GM23338 (cell line): Measurements from ENCODE around the gene GJA10.

Experiments used
- CREB1 ChIP-seq: fragments of 250-450 bp; sonication (Bioruptor Pico); IDR thresholded peaks from 2 replicates; pipeline ENCODE4 v1.5.0; 2020; ENCODE audit warnings: low read depth, mild to moderate bottlenecking, moderate library complexity
- ETS1 ChIP-seq: IDR thresholded peaks from 2 replicates; pipeline ENCODE4 v1.6.1; 2016; ENCODE audit warnings: antibody characterized with exemption
- EZH2 ChIP-seq: fragments of 200-600 bp; sonication (generic); IDR thresholded peaks from one replicate; pipeline ENCODE4 v1.8.0; 2017; ENCODE audit warnings: antibody characterized with exemption, mild to moderate bottlenecking, low read depth; ENCODE audit not compliant: unreplicated experiment
- EZH2phosphoT487 ChIP-seq: fragments of 200-600 bp; sonication (generic); IDR thresholded peaks from one replicate; pipeline ENCODE4 v1.8.1; 2018; ENCODE audit warnings: antibody characterized with exemption; ENCODE audit not compliant: unreplicated experiment
- JUNB ChIP-seq: IDR thresholded peaks from one replicate; pipeline ENCODE4 v1.6.1; 2016; ENCODE audit warnings: antibody characterized with exemption; ENCODE audit not compliant: unreplicated experiment
- NANOG ChIP-seq: IDR thresholded peaks from 2 replicates; pipeline ENCODE4 v1.6.1; 2016; ENCODE audit warnings: antibody characterized with exemption, borderline replicate concordance
- POLR2AphosphoS5 ChIP-seq: IDR thresholded peaks from 2 replicates; pipeline ENCODE4 v1.6.1; 2016; ENCODE audit warnings: antibody characterized with exemption, low read depth
- REST ChIP-seq: IDR thresholded peaks from one replicate; pipeline ENCODE4 v1.6.1; 2018; ENCODE audit warnings: antibody characterized with exemption; ENCODE audit not compliant: unreplicated experiment
- ZNF114 ChIP-seq: fragments of 250-450 bp; sonication (Bioruptor Pico); IDR thresholded peaks from 2 replicates; pipeline ENCODE4 v1.5.0; 2020; ENCODE audit warnings: mild to moderate bottlenecking, moderate library complexity
- ZNF331 ChIP-seq: fragments of 250-450 bp; sonication (Bioruptor Pico); IDR thresholded peaks from 2 replicates; pipeline ENCODE4 v1.5.0; 2020; ENCODE audit warnings: low read depth, mild to moderate bottlenecking, moderate library complexity
- TF ChIP-seq, protein P1 (sequence below), 2 experiments: fragments of 200-600 bp in 1 of 2; sonication (generic) in 1 of 2; conservative IDR thresholded peaks; 2 replicates each; pipeline versions ENCODE4 v1.5.1 to v1.6.1; 2016 to 2017; ENCODE audit warnings: antibody characterized with exemption in 2 of 2, low read depth in 2 of 2, mild to moderate bottlenecking in 2 of 2, moderate library complexity in 1 of 2

DNA sequence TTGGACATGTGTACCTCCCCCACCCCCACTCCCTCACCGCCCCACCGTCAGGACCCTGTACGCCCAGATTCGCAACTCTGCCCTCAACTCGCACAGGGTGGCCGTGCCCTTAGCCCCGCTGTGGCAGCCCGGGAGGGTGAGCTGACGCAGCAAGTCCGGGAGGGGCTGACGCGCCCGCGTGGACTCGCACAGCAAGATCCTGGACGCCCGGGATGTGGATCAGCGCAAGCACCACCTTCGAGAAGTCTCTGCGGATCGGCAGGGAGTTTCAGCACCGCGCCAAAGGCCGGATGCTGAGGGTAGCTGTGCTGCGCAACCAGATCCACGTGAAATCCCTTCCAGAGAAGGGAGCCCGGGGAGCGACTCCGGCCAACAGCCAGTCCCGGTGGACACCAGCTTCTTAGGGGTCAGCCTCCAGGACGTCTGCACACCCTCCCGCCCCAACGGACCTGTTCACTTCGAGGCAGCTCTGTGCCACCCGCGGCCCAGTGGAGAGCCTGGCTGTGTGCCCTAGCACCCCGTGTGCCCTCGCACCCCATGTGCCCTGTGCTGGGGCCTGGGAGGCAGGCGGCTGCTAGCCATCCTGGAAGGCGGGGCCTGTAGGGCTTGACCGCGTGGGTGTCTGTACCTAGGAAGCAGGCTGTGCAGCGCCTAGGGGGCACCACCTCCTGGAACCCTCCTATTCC, 6.7 kb upstream of the GJA10 start:
- TF ChIP-seq, protein P1, sequence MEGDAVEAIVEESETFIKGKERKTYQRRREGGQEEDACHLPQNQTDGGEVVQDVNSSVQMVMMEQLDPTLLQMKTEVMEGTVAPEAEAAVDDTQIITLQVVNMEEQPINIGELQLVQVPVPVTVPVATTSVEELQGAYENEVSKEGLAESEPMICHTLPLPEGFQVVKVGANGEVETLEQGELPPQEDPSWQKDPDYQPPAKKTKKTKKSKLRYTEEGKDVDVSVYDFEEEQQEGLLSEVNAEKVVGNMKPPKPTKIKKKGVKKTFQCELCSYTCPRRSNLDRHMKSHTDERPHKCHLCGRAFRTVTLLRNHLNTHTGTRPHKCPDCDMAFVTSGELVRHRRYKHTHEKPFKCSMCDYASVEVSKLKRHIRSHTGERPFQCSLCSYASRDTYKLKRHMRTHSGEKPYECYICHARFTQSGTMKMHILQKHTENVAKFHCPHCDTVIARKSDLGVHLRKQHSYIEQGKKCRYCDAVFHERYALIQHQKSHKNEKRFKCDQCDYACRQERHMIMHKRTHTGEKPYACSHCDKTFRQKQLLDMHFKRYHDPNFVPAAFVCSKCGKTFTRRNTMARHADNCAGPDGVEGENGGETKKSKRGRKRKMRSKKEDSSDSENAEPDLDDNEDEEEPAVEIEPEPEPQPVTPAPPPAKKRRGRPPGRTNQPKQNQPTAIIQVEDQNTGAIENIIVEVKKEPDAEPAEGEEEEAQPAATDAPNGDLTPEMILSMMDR (conservative IDR thresholded peaks at IDR 0.05; ENCODE audit: low read depth in 2 of 2), result peak; percentile 26 to 50
- no peak for TF ChIP-seq POLR2AphosphoS5
- no peak for TF ChIP-seq REST
- no peak for TF ChIP-seq EZH2
- no peak for TF ChIP-seq JUNB
- TF ChIP-seq EZH2phosphoT487, result no peak
- no peak for TF ChIP-seq ZNF331 (CRISPR knock-in tag)
- TF ChIP-seq NANOG, result no peak
- TF ChIP-seq CREB1 (CRISPR knock-in tag), result no peak
- TF ChIP-seq ETS1, result no peak
- TF ChIP-seq ZNF114 (CRISPR knock-in tag), result no peak
